NCI-H1694 (cell line): ENCODE results near the gene DYNC1I1.
A peak's percentile ranks its signal among the peaks of the same experiment; 100 is the strongest.

ENCODE experiments used
- DNase-seq: peaks from one replicate; lab custom pipeline; 2025; lab: John Stamatoyannopoulos, UW

The DYNC1I1 gene

DNA sequence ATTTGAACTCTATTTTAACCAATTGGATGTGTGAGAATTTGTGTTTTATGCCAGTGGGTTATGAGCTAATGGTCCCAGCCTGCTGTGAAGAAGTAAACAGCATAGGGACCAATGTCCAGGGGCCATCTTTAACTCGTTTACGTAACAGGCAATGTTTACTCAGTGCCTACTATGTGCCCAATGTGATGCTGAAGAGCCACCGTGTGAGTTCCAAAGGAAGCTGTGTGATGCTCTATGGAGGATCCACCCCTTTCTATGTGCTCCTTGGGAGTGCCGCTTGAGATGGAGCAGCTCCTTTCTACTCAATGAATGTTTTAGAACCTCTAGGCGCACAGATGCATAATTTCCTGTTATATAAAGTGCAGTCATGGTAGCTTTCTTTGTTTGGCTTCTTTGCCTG, 21.3 kb downstream of the DYNC1I1 start:
- DNase-seq = no peak

DNA sequence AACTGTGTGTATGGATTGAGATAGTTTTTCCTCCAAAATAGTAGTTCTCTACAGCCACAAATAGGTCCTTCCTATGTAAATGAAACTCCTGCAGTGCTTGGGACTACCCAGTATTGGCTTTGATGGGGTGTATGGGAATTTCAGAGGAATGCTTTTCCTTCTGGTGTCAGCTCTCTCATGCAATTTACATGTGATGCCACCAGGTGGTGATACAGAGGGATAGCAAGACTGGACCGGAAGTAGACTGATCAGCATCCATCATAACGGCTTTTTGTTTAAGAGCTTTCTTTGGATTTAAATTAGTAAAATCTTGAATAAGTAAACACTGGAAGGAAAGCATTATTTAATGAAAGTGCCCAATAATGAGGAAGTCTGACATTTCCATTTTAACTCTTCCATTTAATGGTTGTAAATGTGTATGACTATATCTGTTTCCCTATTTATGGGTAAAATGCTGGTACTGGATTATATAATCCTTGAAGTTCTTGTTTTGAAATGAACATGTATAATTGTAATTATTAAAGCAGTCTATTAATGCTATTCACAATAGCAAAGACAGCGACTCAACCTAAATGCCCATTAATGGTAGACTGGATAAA, 22.7 kb downstream of the DYNC1I1 start:
- peak; percentile 24 for DNase-seq

DNA sequence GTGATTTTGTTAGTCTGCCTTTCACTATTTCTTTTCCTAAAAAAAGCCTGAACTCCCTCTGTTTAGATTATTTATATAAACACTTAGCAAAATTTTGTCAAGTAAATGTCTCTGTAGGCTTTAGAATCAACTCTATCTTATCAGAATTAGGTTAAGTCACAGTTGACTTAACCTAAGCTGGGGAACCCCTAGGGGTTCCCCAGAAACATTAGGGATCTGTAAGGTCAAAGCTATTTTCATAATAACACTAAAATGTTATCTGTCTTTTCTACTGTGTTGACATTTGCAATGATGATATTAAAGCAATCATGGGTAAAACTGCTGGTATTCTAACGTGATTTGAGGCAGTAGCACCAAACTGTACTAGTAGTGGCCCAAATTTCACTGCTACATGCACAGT, 24.3 kb downstream of the DYNC1I1 start:
- no peak for DNase-seq

DNA sequence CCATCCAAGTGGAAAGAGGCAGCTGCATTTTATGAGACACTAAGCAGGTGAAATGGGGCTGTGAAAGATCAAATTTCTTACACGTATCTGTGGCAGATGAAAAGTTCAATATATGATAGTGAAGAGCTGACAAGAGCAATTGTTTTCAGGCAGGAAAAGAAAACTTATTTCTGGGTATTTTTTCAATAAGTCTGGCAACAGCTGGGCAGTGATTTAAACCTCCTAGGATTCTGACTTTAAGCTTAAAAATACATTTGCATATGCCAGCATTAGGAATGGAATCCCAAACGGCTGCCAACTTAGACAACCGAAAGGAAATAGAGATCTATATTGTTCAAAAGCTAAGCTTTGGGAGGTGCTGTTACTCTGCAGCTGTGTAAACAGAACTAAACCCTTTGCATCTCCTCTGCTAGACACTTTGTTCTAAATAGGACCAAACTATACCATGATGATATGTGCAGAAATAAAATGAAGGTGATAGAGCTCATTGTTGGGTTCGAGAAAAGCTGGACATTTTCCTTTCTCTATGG, 26.1 kb downstream of the DYNC1I1 start:
- no peak for DNase-seq

DNA sequence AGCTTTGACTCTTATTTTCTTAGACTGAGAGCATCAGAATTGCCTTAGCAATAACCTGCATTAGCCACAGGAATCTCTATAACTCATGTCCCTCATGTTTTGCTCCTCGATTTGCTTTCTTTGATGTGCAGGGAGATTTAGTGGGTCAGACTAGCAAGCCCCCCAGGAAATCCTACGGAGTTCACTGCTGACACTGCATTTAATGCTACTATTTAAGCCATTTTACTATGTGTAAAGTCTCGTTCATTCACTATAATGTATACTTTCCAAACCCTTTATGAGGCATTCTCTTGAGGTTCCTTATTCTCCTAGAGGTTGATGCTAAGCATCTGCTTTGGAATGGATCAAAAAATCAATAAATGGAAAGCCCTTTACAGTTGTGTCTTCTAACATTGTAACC, 28.4 kb downstream of the DYNC1I1 start:
- no peak for DNase-seq

DNA sequence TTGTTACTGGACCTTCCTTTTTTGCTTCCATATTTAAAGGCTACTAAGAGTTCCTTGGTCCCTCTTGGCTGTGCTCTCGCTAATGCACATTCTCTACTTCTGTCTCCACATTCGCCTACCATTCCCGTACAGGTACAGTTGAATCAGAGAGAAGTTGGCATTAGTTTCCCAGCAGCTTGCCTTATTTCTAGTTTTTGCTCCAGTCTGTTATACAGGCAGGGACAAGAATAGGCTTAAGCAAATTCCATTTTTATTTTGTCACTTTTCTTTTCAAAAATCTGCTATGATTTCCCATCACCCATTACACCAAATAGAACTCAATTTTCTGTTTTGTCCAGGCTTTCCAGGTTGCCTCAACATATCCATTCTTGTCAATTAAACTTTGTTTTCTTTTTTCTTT, 29.9 kb downstream of the DYNC1I1 start:
- DNase-seq = no peak

DNA sequence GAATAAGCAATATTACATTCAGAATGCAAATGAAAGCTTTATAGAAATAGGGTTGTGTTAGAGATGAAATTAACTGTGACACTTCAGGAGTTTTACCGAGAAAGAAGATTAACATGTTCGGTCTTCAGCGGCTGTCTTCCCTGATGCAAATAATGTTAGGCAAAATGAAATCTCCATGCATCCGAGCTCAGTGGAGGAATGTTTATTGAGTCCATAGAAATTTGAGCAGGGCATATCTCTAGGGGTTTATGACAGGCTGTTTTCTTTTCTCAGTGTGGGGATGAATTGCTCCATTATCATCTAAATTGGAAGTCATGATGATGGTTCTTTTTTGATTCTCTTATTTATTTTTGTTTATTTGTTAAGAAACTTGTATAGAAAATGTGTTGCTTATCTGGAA, 31.7 kb downstream of the DYNC1I1 start:
- DNase-seq = no peak

DNA sequence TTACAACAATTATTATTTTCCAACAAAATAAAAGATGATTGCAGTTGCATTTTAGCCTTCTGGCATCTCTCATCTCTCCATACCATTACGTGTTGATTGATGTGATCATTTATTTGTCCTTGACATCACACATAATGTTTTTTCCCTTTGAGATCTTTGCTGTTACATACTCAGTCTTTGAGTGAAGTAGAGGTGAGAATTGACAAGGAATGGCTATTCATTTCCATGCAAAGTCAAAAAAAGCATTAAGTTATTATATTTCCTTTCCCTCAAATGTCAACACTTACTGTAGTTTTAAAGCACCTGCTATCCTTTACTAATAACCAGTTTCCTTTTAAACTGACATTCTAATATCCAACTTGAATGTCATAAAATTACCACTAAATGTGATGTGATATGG, 33.6 kb downstream of the DYNC1I1 start:
- no peak for DNase-seq

DNA sequence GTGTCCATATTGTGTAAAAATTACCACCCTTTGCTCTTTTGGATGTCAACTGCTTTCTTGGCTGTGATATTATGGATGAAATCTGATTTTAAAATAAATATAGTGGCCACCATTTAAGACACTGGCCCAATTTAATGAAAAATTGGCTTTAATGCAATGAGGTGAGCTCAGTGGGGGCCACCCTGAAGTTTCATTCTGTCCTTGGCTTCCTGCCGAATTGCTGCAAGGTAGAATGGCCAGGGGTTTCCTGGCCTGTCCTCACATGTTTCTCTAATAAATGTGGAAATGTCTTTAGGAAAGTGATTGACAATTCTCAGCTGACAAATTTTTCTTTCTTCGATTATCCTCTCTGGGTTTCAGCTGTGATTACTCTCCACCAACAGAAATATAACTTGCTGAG, 36.0 kb downstream of the DYNC1I1 start:
- no peak for DNase-seq

DNA sequence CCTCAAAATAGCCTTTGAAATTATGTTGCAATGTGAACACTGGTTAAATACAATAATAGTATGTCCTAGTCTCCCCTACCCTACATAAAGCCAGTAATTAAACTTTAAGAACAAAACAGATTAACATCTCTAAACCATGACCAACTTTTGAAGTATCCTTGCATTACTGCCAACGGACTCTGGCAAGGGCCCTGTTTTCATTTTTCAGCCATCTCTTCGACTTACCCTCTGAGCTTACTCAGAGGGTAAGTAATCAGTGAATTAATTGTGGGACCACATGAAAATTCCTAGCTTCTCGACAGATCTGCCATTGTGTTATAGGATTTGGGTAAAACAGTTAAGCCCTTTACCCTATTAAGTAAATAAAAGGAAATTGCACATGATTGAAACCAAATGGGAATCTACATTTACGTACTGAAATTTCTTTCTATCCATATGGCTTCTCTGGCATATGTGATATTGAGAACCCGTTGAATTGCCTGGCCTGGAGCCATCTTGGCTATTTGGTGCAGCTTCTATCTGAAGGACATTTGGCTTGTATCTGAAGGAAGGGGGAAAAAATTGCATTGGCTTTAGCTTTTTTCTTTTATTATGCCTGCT, 39.6 kb downstream of the DYNC1I1 start:
- DNase-seq = peak; percentile 72

DNA sequence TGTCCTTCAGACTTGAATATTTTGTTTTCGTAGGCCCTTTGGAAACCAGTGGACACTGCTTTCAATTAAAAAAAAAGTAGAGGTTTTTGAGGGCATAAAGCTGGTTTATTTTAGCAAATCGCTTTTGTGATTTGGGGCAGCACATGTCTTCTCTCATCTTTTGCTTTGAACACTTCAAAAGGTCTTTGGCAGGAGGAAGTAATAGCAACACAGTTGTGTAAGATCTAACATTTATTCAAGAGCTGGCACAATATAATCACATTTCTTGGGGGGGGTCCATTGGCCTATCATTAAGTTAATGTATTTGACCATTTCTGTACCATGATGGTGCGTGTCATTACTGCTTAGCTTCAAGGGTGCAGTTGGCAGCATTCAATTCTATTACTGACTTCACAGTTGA, 42.4 kb downstream of the DYNC1I1 start:
- DNase-seq = no peak

DNA sequence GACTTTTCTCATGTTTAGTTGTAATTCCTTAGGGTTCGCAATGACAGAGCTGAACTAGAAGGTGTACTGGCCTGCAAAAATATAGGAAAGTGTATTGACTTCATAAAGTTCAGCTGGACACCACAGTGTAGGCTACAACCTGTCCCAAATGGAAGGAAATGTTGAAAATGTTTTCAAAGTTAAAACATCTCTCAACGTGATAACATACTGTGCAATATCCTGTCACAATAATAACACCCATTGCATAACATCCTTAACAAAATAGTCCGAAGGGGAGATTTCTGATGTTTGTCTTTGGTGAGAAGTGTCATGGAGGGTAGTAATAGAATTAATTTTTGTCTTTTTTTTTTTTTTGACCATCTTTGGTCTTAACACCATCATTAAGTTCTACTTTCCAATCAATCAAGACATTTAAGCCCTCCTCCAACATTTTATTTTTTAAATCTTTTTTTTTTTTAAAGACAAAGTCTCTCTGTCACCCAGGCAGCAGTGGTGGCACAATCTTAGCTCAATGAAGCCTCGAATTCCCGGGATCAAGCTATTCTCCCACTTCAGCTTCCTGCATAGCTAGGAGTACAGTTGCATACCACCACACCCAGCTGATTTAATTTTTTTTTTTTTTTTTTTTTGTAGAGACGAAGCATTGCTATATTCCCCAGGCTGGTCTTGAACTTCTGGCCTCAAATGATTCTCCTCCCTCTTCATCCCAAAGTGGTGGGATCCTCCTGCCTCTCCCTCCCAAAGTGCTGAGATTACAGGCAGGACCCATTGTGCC, 45.7 kb downstream of the DYNC1I1 start:
- DNase-seq = no peak

DNA sequence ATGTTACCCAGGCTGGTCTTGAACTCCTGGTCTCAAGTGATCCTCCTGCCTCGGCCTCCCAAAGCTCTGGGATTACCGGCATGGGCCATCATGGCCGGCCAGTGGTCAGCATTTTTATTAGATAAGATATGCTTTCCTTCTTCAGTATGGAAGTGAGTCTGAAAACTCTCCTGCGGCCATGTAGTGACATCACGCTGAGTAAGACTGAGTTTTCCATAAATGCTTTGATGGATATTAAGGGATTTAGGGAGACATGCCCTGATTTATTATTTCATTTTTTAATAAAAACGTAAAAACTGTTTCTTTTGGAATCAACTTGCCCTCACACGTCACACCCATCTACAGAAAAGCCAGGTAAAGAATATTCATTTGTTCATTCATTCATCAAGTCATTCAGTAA, 48.4 kb downstream of the DYNC1I1 start:
- no peak for DNase-seq

DNA sequence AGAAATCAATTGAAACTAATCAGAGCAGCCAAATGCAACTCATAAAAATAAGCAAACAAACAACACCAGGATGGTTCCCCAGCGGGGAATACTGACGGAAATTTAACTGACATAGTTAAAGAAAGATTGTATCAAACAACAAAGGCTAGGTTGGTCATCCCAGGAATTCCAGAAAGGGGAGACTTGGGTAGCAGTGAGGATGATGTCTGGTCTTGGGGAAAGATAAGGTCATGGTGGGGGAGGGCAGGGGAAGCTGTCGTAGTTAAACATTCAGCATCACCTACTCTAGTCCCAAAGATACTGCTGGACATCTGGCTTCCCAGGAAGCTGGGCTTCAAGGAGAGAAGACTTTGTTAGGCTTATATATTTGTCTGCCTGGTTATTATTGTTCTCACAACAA, 50.4 kb downstream of the DYNC1I1 start:
- no peak for DNase-seq

DNA sequence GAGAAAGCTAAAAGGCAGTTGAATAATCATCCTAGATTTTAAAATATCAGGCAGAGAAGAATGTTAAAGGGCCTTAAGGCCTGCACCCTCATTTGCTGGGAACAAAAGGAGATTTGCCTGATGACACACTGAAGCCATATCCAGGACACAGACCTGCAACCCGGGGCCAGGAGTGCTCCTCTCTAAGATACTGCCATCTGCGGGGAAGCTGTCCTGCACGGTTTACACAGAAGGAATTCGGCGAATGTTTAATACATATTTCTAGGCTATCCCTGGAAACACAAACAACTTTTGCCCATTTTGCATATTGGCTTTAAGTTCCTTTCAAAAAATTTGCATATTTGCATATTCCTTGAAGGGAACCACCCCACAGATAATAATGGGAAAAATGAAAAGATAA, 52.3 kb downstream of the DYNC1I1 start:
- no peak for DNase-seq

DNA sequence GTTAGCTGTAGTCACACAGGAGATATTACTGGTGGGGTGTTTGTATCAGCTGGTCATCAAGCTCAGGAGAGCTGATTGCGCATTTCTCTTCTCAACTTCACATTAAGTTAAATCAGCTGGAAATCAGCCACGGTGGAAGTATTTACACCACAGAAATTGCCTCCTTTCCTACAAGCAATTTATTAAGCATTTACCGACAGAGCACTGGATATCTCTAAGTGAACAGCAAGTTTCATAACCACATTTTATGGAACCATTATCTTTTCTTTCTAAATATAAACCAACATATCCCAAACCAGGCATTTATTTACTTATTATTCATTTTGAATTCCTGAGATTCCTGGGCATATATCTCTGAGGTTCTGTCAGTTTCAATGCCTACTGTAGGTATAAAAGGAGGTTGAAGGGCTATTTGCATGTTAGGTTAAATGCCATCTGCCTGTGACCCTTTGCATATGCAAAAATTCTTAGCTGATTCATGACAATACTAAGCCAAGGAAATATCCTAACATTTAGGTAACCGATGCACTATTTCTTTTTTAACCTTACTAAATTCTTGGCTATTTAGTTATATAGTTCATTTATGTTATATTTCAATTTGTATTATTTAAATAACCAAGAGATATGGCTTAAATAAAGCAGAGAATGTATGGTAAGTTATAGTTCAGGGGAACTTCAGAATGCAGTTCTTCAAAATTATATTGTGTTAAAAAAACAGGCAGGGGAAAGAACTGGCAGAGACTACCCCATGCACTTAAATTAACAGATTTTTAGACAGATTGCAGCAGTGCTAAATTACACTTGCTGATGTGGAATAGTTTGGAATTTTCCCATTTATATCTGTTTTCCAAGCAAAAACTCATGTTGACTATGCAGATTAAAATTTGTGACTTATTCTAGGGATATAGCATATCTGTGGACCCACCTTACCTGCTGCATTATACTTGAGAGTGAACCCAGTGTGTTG, 56.8 kb downstream of the DYNC1I1 start:
- no peak for DNase-seq

DNA sequence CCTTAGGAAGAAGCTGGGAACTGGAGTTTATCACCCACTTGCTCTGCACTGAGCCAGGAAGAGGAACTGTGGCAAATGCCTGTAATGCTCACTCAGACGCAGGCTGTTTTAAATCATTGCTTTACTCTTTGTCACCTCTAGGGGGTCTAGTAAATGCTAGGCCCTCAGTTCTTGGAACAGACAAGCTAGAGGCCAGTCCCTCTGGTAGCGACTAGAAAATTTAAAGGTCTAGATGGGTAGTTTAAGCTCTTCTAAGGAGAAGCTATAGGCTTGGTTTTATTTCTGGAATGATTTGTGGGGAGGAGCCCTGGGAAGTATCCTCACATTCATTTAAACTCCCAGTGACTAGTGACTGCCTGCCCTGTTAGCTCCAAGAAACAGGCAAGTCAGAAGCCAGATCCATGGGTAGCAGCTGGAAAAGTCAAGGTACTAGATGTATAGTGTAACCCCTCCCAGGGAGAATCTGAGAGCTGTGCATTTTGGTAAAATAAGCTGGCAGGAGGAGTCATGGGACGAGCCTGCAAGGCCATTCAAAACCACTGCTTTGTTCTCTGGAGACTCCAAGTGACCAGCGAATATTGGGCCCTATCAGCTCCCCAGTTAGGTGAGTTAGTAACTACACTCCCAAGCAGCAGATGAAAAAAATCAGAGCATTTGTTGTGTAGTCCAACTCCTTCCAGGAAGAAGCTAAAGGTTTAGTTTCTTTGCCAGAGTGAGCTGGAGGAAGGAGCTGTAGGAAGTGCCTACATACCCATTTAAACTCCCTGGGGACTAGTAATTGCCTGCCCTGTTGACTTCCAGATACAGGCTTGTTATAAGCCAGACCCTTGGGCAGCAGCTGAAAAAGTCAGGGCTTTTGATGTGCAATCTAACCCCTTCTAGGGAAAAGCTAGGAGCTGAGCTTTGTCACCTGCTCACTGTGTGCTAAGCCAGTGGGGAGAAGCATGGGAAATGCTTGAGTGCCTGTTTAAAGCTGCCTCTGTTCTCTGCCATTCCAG, 68.9 kb downstream of the DYNC1I1 start:
- peak; percentile 1 for DNase-seq

DNA sequence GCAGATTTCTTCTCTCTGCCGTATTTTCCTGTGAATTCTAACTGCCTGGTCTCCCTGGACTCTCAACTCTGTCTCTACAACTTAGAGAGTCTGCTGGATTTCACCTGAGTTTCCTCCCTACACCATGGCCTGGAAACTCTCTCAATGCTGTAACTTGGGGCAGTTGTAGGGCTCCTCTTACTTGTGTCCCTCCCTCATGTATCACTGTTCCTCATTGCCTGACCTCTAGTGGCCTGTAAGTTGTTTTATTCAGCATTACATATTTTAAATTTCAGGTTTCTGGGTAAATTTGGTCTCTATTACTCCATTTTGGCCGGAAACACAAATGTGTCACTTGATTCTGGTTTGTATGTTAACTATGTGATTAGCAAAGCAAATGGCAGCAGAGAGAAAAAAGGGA, 70.9 kb downstream of the DYNC1I1 start:
- no peak for DNase-seq

DNA sequence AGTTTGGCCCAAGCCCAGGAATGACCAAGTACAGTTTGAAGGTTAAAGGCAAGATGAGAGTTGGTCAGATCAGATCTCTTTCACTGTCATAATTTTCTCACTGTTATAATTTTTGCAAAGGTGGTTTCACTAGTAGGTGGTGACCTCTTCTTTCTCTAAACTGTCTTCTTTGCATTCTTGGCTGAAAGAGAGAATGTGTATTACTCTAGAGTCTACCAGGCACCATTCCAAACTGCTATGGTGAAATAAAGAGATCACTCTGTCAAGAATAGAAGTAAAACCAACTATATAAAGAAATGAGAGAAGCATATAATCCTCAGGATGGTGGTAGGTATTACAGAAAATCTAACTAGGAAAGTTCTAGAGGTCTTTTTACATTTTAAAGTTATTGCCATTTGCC, 72.7 kb downstream of the DYNC1I1 start:
- DNase-seq = no peak

DNA sequence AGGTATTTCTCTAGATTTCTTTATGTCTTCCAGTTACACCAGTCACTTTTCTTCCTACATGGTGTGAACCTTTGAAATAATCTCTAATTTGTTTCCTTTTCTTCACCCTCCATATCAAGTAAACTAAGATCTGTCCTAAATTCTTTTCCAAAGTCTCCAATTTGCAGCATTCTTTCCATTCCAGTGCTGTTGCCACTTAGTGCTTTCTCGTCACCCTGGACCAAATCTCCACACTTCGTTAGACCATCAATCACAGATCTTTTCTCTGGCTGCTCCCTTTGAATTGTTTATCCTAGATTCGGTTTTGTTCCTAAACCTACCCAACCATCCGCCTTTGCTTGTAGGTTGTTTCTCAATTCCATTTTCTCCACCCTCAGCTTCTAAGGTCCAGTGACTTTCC, 74.7 kb downstream of the DYNC1I1 start:
- no peak for DNase-seq

DNA sequence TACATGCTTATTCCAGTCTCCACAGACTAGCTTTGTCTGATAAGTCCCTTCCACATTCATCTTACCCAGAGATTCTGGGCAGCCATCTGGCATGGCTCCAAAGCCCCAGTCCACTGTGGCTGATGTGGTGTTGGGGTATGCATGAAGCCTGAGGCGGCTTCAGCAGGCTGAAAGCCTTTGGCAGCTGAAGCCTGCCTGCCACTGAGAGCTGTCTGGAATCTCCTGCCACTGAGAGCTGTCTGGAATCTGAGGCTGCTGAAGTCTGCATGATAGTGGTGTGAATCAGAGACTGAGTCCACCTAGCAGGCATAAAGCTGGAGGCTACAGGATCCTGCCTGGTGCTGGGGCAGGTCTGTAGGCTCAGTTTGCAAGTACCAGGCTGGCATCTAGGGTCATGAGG, 87.1 kb downstream of the DYNC1I1 start:
- DNase-seq = no peak
